GM12878 (cell line): ENCODE data around the gene OXCT2. TPM values are rescaled to one million over a fixed set of nuclear protein-coding genes. Genes with fewer than 3 reads are reported as not detected.

ENCODE experiments used
- ATAC-seq: fragments of 200-7000 bp; cut with Tn5 transposase; 3 replicates; pipeline ENCODE4 v1.9.1; 2020; ENCODE audit warnings: mild to moderate bottlenecking, moderate library complexity
- BruUV-seq: library from RNA; stranded (reverse); fragments of 400-500 nt; replicated peaks from 2 replicates; lab custom pipeline; 2021; lab: Mats Ljungman, UMichigan
- CTCF ChIA-PET: fragments of 300-600 bp; sonication (Branson Sonifier 250); formaldehyde crosslinking; extraction: SDS; loops from one replicate; lab custom pipeline; 2021; ENCODE audit warnings: inconsistent platforms; lab: Yijun Ruan, JAX
- POLR2A ChIA-PET: fragments of 350-600 bp; formaldehyde crosslinking; extraction: SDS; loops from one replicate; lab custom pipeline; 2021; ENCODE audit warnings: inconsistent platforms; lab: Charles Lee
- RAD21 ChIA-PET: fragments of 300-600 bp; sonication (Branson Sonifier 250); formaldehyde crosslinking; loops from one replicate; lab custom pipeline; 2023; ENCODE audit warnings: antibody characterized with exemption; ENCODE audit not compliant: unreplicated experiment; lab: Charles Lee
- SMC1A ChIA-PET: fragments of 300-600 bp; sonication (Branson Sonifier 250); formaldehyde crosslinking; loops from one replicate; lab custom pipeline; 2023; ENCODE audit not compliant: unreplicated experiment, uncharacterized antibody; lab: Charles Lee
- DNase-seq: peaks from one replicate; pipeline ENCODE4 v3.0.0-alpha.2; 2011; ENCODE audit warnings: low read depth, low spot score
- FAIRE-seq: peaks from 3 replicates; lab custom pipeline; 2011; peaks lifted over from hg19 to GRCh38; lab: Jason Lieb, UNC
- H2AFZ ChIP-seq: 2 replicates; pipeline ENCODE4 v1.6.0; 2011; ENCODE audit warnings: low read depth, low read length, control low read depth; ENCODE audit not compliant: control insufficient read depth
- H3K27ac ChIP-seq: 2 replicates; pipeline ENCODE4 v1.5.1; 2011; ENCODE audit warnings: control low read depth; ENCODE audit not compliant: control insufficient read depth, insufficient read depth
- H3K27me3 ChIP-seq, 2 experiments: replicated peaks in 1 of 2; 2 replicates each; pipeline versions ENCODE4 v1.6.0 to v1.6.1; 2011; ENCODE audit warnings: low read length in 1 of 2; ENCODE audit not compliant: control insufficient read depth in 2 of 2, insufficient read depth in 2 of 2
- H3K36me3 ChIP-seq, 2 experiments: 2 replicates each; pipeline ENCODE4 v1.5.1; 2011; ENCODE audit warnings: low read length in 1 of 2; ENCODE audit not compliant: control insufficient read depth in 2 of 2, insufficient read depth in 2 of 2
- H3K4me1 ChIP-seq: 2 replicates; pipeline ENCODE4 v1.6.1; 2011; ENCODE audit warnings: mild to moderate bottlenecking, low read length, moderate library complexity, mixed read lengths; ENCODE audit not compliant: control insufficient read depth, insufficient read depth
- H3K4me2 ChIP-seq: 2 replicates; pipeline ENCODE4 v1.6.0; 2011; ENCODE audit warnings: control low read depth; ENCODE audit not compliant: control insufficient read depth, insufficient read depth
- H3K4me3 ChIP-seq: fragments of 200-600 bp; sonication (generic); 2 replicates; pipeline ENCODE4 v1.5.1; 2016
- H3K79me2 ChIP-seq: 2 replicates; pipeline ENCODE4 v1.6.0; 2011; ENCODE audit warnings: low read length; ENCODE audit not compliant: control insufficient read depth, insufficient read depth
- H3K9ac ChIP-seq: 2 replicates; pipeline ENCODE4 v1.8.0; 2011; ENCODE audit warnings: low read length, control low read depth, mixed read lengths; ENCODE audit not compliant: control insufficient read depth, insufficient read depth
- H3K9me3 ChIP-seq: replicated peaks from 3 replicates; pipeline ENCODE4 v1.5.1; 2011; ENCODE audit warnings: mild to moderate bottlenecking, low read length; ENCODE audit not compliant: control insufficient read depth, insufficient read depth
- H4K20me1 ChIP-seq: 2 replicates; pipeline ENCODE4 v1.6.0; 2011; ENCODE audit not compliant: control insufficient read depth, insufficient read depth
- CHD4 ChIP-seq: fragments of 200-600 bp; sonication (generic); IDR thresholded peaks from 2 replicates; pipeline ENCODE4 v1.6.1; 2016; ENCODE audit warnings: mild to moderate bottlenecking
- CREB1 ChIP-seq: IDR thresholded peaks from 2 replicates; pipeline ENCODE4 v1.6.1; 2012; ENCODE audit warnings: low read depth, mild to moderate bottlenecking, inconsistent platforms
- CUX1 ChIP-seq: IDR thresholded peaks from 2 replicates; pipeline ENCODE4 v1.6.1; 2012; ENCODE audit warnings: improper control_type of control experiment, low read depth, low read length; ENCODE audit not compliant: insufficient replicate concordance
- E2F4 ChIP-seq: IDR thresholded peaks from 2 replicates; pipeline ENCODE4 v1.6.1; 2012; ENCODE audit warnings: low read depth, low read length, improper control_type of control experiment
- E2F8 ChIP-seq: fragments of 450-650 bp; IDR thresholded peaks from 2 replicates; pipeline ENCODE4 v1.6.1; 2018; ENCODE audit warnings: mild to moderate bottlenecking, low read depth, moderate library complexity; ENCODE audit not compliant: partially characterized antibody
- EGR1 ChIP-seq, 2 experiments: IDR thresholded peaks; 1 replicate in 1 of 2; 2 replicates in 1 of 2; pipeline ENCODE4 v1.6.1; 2011 to 2012; ENCODE audit warnings: low read depth in 2 of 2, low read length in 2 of 2, borderline replicate concordance in 1 of 2, mild to moderate bottlenecking in 1 of 2, moderate library complexity in 1 of 2
- IKZF1 ChIP-seq: fragments of 450-650 bp; conservative IDR thresholded peaks from 2 replicates; pipeline ENCODE4 v1.6.1; 2017; ENCODE audit warnings: antibody characterized with exemption, mild to moderate bottlenecking
- IRF3 ChIP-seq: fragments of 450-650 bp; IDR thresholded peaks from 2 replicates; pipeline ENCODE4 v1.6.1; 2014; ENCODE audit warnings: mild to moderate bottlenecking
- SMAD1 ChIP-seq: fragments of 450-650 bp; IDR thresholded peaks from 2 replicates; pipeline ENCODE4 v1.6.1; 2018; ENCODE audit warnings: mild to moderate bottlenecking, low read depth; ENCODE audit not compliant: partially characterized antibody
- SMARCA5 ChIP-seq: fragments of 450-650 bp; IDR thresholded peaks from 2 replicates; pipeline ENCODE4 v1.6.1; 2017; ENCODE audit warnings: mild to moderate bottlenecking
- STAT1 ChIP-seq: fragments of 450-650 bp; conservative IDR thresholded peaks from 2 replicates; pipeline ENCODE4 v1.6.1; 2014; ENCODE audit warnings: antibody characterized with exemption, mild to moderate bottlenecking
- WGBS: methylation state at CpG from one replicate; pipeline ENCODE4 v1.1.6; 2016; ENCODE audit warnings: low lambda C conversion rate; ENCODE audit not compliant: insufficient replicate concordance, insufficient coverage; ENCODE audit errors: missing lambda C conversion rate; 5-methylcytosine and 5-hydroxymethylcytosine counted together
- in situ Hi-C: fragments of 300-500 bp; cut with MboI; formaldehyde crosslinking; loops from 9 replicates; pipeline ENCODE4 v1.14.3; 2018; ENCODE audit warnings: mixed read lengths
- intact Hi-C: fragments of 100-400 bp; cut with micrococcal nuclease; formaldehyde crosslinking; loops from one replicate; pipeline ENCODE4 v1.14.2; 2022; ENCODE audit not compliant: unreplicated experiment
- polyA plus RNA-seq, 11 experiments: library from polyadenylated mRNA; depleted of rRNA in 4 of 11; unstranded in 6 of 11; stranded (reverse) in 5 of 11; fragments of >200 nt; fragmentation: Nextera tagmentation in 4 of 11; fragmentation: Illumina TruSeq in 1 of 11; extraction: Ambion mirVana in 4 of 11; extraction: Trizol in 1 of 11; gene quantifications; 1 replicate in 1 of 11; 2 replicates in 10 of 11; pipeline versions ENCODE4 v1.2.1 to v1.2.3, GENCODE V29; 2011 to 2016; ENCODE audit warnings: inconsistent platforms in 2 of 11, missing spikeins in 2 of 11, low read depth in 1 of 11
- total RNA-seq, 4 experiments: library from RNA; depleted of rRNA in 3 of 4; stranded (reverse); fragments of >200 nt in 3 of 4; fragmentation: Illumina TruSeq in 1 of 4; extraction: Trizol in 1 of 4; gene quantifications; 2 replicates each; pipeline versions ENCODE4 v1.2.1 to v1.2.3, GENCODE V29; 2013 to 2021

OXCT2 gene
- total and polyA plus RNA-seq, 10 of the 15 experiments (the other 5 are each of a cell fraction or from before 2014, with no cell fraction given), result 0.06 to 1.9 (median 0.59) TPM

GRCh38 chr1:39819091-39819812, 48.1 kb upstream of the OXCT2 start:
- Histone ChIP-seq H4K20me1 (no peaks in the 10 kb centered on the region), H3K36me3 (no peaks in the 10 kb centered on the region), H3K27ac (no peak overlapping the region), H3K27me3 (no peaks in the 10 kb centered on the region), H3K4me1 (peaks cover 18% of the 10 kb centered on the region), H2AFZ (no peak overlapping the region), H3K9me3 (no peaks in the 10 kb centered on the region), H3K79me2 (no peaks in the 10 kb centered on the region), H3K4me3 (no peak overlapping the region), H3K9ac (no peak overlapping the region), H3K4me2 (no peak overlapping the region)
- 86% methylated on average over 22 of the region's 22 CpGs for WGBS
- FAIRE-seq (no peak), DNase-seq (no peak), ATAC-seq (no peak)
- intact Hi-C loops, result no loop called here
- ChIA-PET POLR2A (interaction anchor here (0.8 kb wide), 1 partner anchor 58 kb away, joined by 4 read pairs; no protein-coding TSS in a partner anchor), SMC1A (interaction anchor here (0.7 to 1.4 kb wide), 4 partner anchors 23 to 213 kb away, joined by 3 to 4 read pairs (median 3); partner anchors contain the start of gene MYCL), RAD21 (interaction anchor here (1.4 kb wide), 1 partner anchor 83 kb away, joined by 13 read pairs; the partner anchor contains the start of gene MYCL), CTCF (interaction anchor here (0.7 to 7.2 kb wide), 7 partner anchors 20 to 213 kb away, joined by 3 to 110 read pairs (median 4); partner anchors contain the start of gene MYCL)
- in situ Hi-C loops, result no loop called here
- BruUV-seq, result no TSS peak
- TF ChIP-seq SMARCA5 (no peak), E2F8 (no peak), CREB1 (no peak), IKZF1 (no peak), CHD4 (no peak), EGR1 (IDR thresholded peaks at IDR 0.05; ENCODE audit: borderline replicate concordance in 1 of 2, low read depth in 2 of 2, low read length in 2 of 2) (no peak), IRF3 (no peak), E2F4 (no peak), SMAD1 (no peak), CUX1 (no peak), STAT1 (no peak)
